H1 (cell line): Measurements from ENCODE around the gene GALNT7. TPM values are rescaled to one million over a fixed set of nuclear protein-coding genes. Genes with fewer than 3 reads are reported as not detected.

Experiments
- GTF2F1 ChIP-seq: IDR thresholded peaks from 2 replicates; pipeline ENCODE4 v1.6.1; 2012; ENCODE audit warnings: low read depth, low read length, improper control_type of control experiment, borderline replicate concordance
- MAFK ChIP-seq: IDR thresholded peaks from 2 replicates; pipeline ENCODE4 v1.6.1; 2012; ENCODE audit warnings: low read depth, mild to moderate bottlenecking, improper control_type of control experiment, low read length
- polyA plus RNA-seq, 7 experiments: library from polyadenylated mRNA; depleted of rRNA in 3 of 7; stranded (reverse) in 5 of 7; unstranded in 2 of 7; fragments of >200 nt in 5 of 7; fragments of 200-250 nt in 2 of 7; gene quantifications; 1 replicate in 5 of 7; 2 replicates in 1 of 7; 4 replicates in 1 of 7; pipeline versions ENCODE4 v1.2.1 to v1.2.3, GENCODE V29; 2011 to 2013; ENCODE audit warnings: missing spikeins in 2 of 7, mixed read lengths in 2 of 7
- total RNA-seq: library from RNA; stranded (reverse); fragmentation: NEBNext Ultra II Directional; extraction: Animal tissue kit (Norgen Biotek cat#: 25700); gene quantifications from 2 replicates; pipeline ENCODE4 v1.2.1, GENCODE V29; 2021

The GALNT7 gene
- total and polyA plus RNA-seq, 2 of the 8 experiments (the other 6 are each of a cell fraction or from before 2014, with no cell fraction given), result 22.4 to 85.5 TPM

DNA sequence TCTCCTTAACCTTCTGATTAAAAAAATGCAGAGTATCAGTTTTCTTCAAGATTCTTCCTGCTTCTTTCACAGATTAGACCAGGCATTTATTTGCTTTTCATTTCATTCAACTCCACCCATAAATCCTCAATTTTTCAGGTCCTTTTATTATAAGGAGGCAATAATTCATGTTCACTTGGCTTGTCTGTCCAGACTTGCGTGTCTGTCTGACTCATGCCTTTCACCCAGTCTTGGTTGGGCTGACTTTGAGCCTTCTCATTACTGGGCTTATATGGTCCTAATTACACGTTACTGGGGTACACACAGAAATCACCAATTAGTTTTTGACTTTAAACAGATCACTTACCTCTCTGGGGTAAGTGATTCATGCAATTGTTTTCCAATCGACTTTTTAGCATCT, 48.8 kb upstream of the GALNT7 start (continued):
- TF ChIP-seq GTF2F1, result no peak
- TF ChIP-seq MAFK, result no peak
